Neural progenitor cell (in vitro differentiated cells): ENCODE measurements around the gene NKX1-2. TPM values are rescaled to one million over a fixed set of nuclear protein-coding genes. Genes with fewer than 3 reads are reported as not detected.

Experiments
- DNase-seq: peaks from one replicate; pipeline ENCODE4 v3.0.0-alpha.2; 2016; ENCODE audit warnings: low spot score
- H2AFZ ChIP-seq: fragments of 200-600 bp; sonication (generic); replicated peaks from 2 replicates; pipeline ENCODE4 v1.6.1; 2016; ENCODE audit warnings: antibody characterized with exemption
- H3F3A ChIP-seq: fragments of 200-600 bp; sonication (generic); 2 replicates; pipeline ENCODE4 v1.6.1; 2016; ENCODE audit warnings: antibody characterized with exemption, low read depth
- H3K27ac ChIP-seq: fragments of 200-600 bp; sonication (generic); 2 replicates; pipeline ENCODE4 v1.5.1; 2016; ENCODE audit warnings: mild to moderate bottlenecking
- H3K27me3 ChIP-seq: fragments of 200-600 bp; sonication (generic); 2 replicates; pipeline ENCODE4 v1.6.1; 2016; ENCODE audit warnings: mild to moderate bottlenecking, moderate library complexity
- H3K36me3 ChIP-seq: fragments of 200-600 bp; sonication (generic); 2 replicates; pipeline ENCODE4 v1.5.1; 2016
- H3K4me1 ChIP-seq: fragments of 200-600 bp; sonication (generic); 2 replicates; pipeline ENCODE4 v1.6.1; 2016; ENCODE audit warnings: mixed run types
- H3K4me2 ChIP-seq: fragments of 200-600 bp; sonication (generic); 2 replicates; pipeline ENCODE4 v1.6.1; 2016
- H3K4me3 ChIP-seq: fragments of 200-600 bp; sonication (generic); 2 replicates; pipeline ENCODE4 v1.5.1; 2016
- H3K79me2 ChIP-seq: fragments of 200-600 bp; sonication (generic); 2 replicates; pipeline ENCODE4 v1.6.1; 2016; ENCODE audit warnings: low read depth
- H3K9ac ChIP-seq: fragments of 200-600 bp; sonication (generic); 2 replicates; pipeline ENCODE4 v1.6.1; 2016
- H3K9me3 ChIP-seq: fragments of 200-600 bp; sonication (generic); 2 replicates; pipeline ENCODE4 v1.5.1; 2016; ENCODE audit warnings: low read depth
- H4K20me1 ChIP-seq: fragments of 200-600 bp; sonication (generic); 2 replicates; pipeline ENCODE4 v1.6.1; 2016; ENCODE audit warnings: low read depth
- H3K27ac Mint-ChIP-seq: 3 replicates; pipeline ENCODE4 v1.8.0; 2021; ENCODE audit warnings: mixed read lengths
- H3K27me3 Mint-ChIP-seq: 2 replicates; pipeline ENCODE4 v1.8.0; 2022; ENCODE audit warnings: low read depth, mild to moderate bottlenecking, inconsistent platforms, moderate library complexity, mixed read lengths; ENCODE audit not compliant: insufficient read depth
- H3K36me3 Mint-ChIP-seq: 3 replicates; pipeline ENCODE4 v1.8.0; 2021; ENCODE audit warnings: mixed read lengths
- H3K4me1 Mint-ChIP-seq: 3 replicates; pipeline ENCODE4 v1.8.0; 2021; ENCODE audit warnings: mixed read lengths
- H3K4me3 Mint-ChIP-seq: 3 replicates; pipeline ENCODE4 v1.8.0; 2021; ENCODE audit warnings: mild to moderate bottlenecking, moderate library complexity, mixed read lengths
- H3K9me3 Mint-ChIP-seq: 3 replicates; pipeline ENCODE4 v1.8.0; 2020; ENCODE audit warnings: mixed read lengths
- EZH2 ChIP-seq: fragments of 200-600 bp; sonication (generic); IDR thresholded peaks from 2 replicates; pipeline ENCODE4 v1.6.1; 2017; ENCODE audit warnings: antibody characterized with exemption, mild to moderate bottlenecking, moderate library complexity
- EZH2phosphoT487 ChIP-seq: fragments of 200-600 bp; sonication (generic); IDR thresholded peaks from 2 replicates; pipeline ENCODE4 v1.6.1; 2017; ENCODE audit warnings: antibody characterized with exemption
- total RNA-seq: library from RNA; depleted of rRNA; stranded (reverse); fragments of >200 nt; gene quantifications from 2 replicates; pipeline ENCODE4 v1.2.3, GENCODE V29; 2015; ENCODE audit warnings: low replicate concordance
- TF ChIP-seq, protein P1 (sequence below): fragments of 200-600 bp; sonication (generic); IDR thresholded peaks from 2 replicates; pipeline ENCODE4 v1.5.1; 2017; ENCODE audit warnings: antibody characterized with exemption, mild to moderate bottlenecking

Gene NKX1-2
- total RNA-seq, 1 donor from 2014 or later, result not detected

DNA sequence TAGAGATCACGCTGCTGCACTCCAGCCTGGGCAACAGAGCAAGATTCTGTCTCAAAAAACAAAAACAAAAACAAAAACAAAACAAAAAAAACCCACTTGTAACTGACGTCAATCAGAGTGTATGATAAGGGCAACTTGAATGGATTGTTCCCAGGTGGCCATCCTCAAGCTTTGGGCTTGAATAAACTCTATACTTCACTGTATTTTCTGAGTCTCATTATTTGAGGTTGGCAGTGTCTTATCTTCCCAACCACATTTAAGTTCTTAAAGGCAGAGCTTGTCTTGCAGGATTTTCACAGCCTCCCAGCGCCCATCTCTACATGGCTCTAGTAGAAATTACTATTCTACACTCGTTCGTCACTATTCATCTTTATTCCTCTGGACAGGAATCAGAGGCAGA, 26.0 kb downstream of the NKX1-2 start:
- Histone ChIP-seq H3K79me2 (no peaks in the 10 kb centered on the region), H3K9me3 (no peaks in the 10 kb centered on the region), H3K36me3 (no peaks in the 10 kb centered on the region), H3F3A (peaks cover 4% of the 10 kb centered on the region), H2AFZ (no peak overlapping the region), H3K4me3 (no peak overlapping the region), H3K9ac (no peak overlapping the region), H3K27me3 (peaks cover 38% of the 10 kb centered on the region), H3K27ac (no peak overlapping the region), H3K4me2 (no peak overlapping the region), H4K20me1 (no peaks in the 10 kb centered on the region), H3K4me1 (no peaks in the 10 kb centered on the region)
- no peak overlapping the region for H3K27ac Mint-ChIP-seq
- H3K36me3 Mint-ChIP-seq, result no peaks in the 10 kb centered on the region
- DNase-seq, result no peak
- no peaks in the 10 kb centered on the region for H3K9me3 Mint-ChIP-seq
- TF ChIP-seq EZH2phosphoT487, result no peak
- TF ChIP-seq, protein P1, sequence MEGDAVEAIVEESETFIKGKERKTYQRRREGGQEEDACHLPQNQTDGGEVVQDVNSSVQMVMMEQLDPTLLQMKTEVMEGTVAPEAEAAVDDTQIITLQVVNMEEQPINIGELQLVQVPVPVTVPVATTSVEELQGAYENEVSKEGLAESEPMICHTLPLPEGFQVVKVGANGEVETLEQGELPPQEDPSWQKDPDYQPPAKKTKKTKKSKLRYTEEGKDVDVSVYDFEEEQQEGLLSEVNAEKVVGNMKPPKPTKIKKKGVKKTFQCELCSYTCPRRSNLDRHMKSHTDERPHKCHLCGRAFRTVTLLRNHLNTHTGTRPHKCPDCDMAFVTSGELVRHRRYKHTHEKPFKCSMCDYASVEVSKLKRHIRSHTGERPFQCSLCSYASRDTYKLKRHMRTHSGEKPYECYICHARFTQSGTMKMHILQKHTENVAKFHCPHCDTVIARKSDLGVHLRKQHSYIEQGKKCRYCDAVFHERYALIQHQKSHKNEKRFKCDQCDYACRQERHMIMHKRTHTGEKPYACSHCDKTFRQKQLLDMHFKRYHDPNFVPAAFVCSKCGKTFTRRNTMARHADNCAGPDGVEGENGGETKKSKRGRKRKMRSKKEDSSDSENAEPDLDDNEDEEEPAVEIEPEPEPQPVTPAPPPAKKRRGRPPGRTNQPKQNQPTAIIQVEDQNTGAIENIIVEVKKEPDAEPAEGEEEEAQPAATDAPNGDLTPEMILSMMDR, result no peak
- TF ChIP-seq EZH2, result no peak
- H3K4me3 Mint-ChIP-seq, result no peak overlapping the region
- peaks cover 3% of the 10 kb centered on the region for H3K4me1 Mint-ChIP-seq
- peaks cover 15% of the 10 kb centered on the region for H3K27me3 Mint-ChIP-seq

GRCh38 chr10:124422742-124423141, 27.1 kb downstream of the NKX1-2 start:
- H3K4me3 ChIP-seq, result no peak overlapping the region
- H3K9me3 ChIP-seq, result no peaks in the 10 kb centered on the region
- H3K27ac ChIP-seq, result no peak overlapping the region
- peaks cover 4% of the 10 kb centered on the region for H3F3A ChIP-seq
- Mint-ChIP-seq H3K36me3 (no peaks in the 10 kb centered on the region), H3K27me3 (peaks cover 19% of the 10 kb centered on the region), H3K4me1 (peaks cover 3% of the 10 kb centered on the region), H3K4me3 (no peak overlapping the region), H3K27ac (no peak overlapping the region), H3K9me3 (no peaks in the 10 kb centered on the region)
- no peak for TF ChIP-seq EZH2
- no peak for TF ChIP-seq EZH2phosphoT487
- TF ChIP-seq, protein P1, result no peak
- H2AFZ ChIP-seq, result no peak overlapping the region
- H3K9ac ChIP-seq, result no peak overlapping the region
- peaks cover 2% of the 10 kb centered on the region for H3K79me2 ChIP-seq
- no peaks in the 10 kb centered on the region for H3K36me3 ChIP-seq
- no peak overlapping the region for H3K4me2 ChIP-seq
- peaks cover 40% of the 10 kb centered on the region for H3K27me3 ChIP-seq
- peaks cover 5% of the 10 kb centered on the region for H4K20me1 ChIP-seq
- peaks cover 2% of the 10 kb centered on the region for H3K4me1 ChIP-seq
- no peak for DNase-seq

- Mint-ChIP-seq H3K27me3 (peaks cover 22% of the 10 kb centered on the region), H3K4me1 (peaks cover 9% of the 10 kb centered on the region), H3K27ac (no peak overlapping the region), H3K36me3 (no peaks in the 10 kb centered on the region), H3K9me3 (no peaks in the 10 kb centered on the region), H3K4me3 (no peak overlapping the region)
- Histone ChIP-seq H3K4me2 (no peak overlapping the region), H3K27ac (no peak overlapping the region), H3K4me3 (no peak overlapping the region), H3K36me3 (no peaks in the 10 kb centered on the region), H3K4me1 (peaks cover 7% of the 10 kb centered on the region), H3K9ac (no peak overlapping the region), H3F3A (peaks cover 4% of the 10 kb centered on the region), H2AFZ (no peak overlapping the region), H3K79me2 (peaks cover 11% of the 10 kb centered on the region), H3K9me3 (no peaks in the 10 kb centered on the region), H3K27me3 (peaks cover 44% of the 10 kb centered on the region), H4K20me1 (peaks cover 12% of the 10 kb centered on the region)
- DNase-seq, result no peak
- TF ChIP-seq EZH2, result no peak
- TF ChIP-seq, protein P1, result no peak
- no peak for TF ChIP-seq EZH2phosphoT487
These were observed 29.6 kb downstream of the NKX1-2 start for GRCh38 chr10:124420254-124420653.
